ENCODE measurements around the gene BMP6. TPM values are rescaled to one million over a fixed set of nuclear protein-coding genes. Genes with fewer than 3 reads are reported as not detected.

The BMP6 gene
- polyA plus RNA-seq, 12 donors: 0.69 to 3.0 (median 1.3) TPM; not detected in 2

DNA sequence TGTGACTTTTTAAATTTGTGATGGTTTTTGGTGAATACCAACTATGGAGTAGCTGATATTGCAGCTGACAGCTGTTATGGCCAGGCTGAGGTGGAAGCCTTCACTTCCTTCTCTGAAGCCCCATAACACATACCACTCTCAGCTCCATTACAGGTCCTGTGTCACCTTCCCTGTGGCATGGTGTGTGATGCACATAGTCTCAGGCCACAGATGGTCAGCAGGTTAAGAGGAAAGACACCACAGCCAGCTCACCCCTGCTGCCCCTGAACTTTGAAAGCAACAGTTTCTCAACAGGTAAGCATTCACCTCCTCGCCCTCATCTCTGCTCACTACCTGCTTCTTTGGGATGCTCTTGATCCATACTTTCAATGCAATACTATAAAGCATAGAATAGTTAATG lies 177.0 kb downstream of the BMP6 start:
- DNase-seq: no peak

DNA sequence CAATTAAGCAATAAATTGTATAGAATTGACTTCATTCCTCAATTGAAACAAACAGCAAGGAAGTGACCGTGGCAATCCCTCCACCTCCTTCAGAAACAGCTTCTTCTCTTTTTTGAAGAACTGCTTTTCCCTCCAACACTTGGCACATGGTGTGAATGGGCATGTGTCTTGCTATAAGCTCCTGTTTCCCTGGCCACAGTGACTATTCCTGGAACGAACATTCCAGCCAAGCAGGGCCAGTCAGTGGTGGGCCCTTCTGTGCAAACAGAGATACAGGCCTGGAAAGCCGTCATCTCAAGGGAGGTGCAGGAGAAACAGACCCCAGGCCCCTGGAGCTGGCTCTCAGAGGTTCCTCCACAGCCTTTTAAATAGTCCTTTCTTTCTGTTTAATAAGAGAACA lies 177.8 kb downstream of the BMP6 start:
- DNase-seq: no peak

DNA sequence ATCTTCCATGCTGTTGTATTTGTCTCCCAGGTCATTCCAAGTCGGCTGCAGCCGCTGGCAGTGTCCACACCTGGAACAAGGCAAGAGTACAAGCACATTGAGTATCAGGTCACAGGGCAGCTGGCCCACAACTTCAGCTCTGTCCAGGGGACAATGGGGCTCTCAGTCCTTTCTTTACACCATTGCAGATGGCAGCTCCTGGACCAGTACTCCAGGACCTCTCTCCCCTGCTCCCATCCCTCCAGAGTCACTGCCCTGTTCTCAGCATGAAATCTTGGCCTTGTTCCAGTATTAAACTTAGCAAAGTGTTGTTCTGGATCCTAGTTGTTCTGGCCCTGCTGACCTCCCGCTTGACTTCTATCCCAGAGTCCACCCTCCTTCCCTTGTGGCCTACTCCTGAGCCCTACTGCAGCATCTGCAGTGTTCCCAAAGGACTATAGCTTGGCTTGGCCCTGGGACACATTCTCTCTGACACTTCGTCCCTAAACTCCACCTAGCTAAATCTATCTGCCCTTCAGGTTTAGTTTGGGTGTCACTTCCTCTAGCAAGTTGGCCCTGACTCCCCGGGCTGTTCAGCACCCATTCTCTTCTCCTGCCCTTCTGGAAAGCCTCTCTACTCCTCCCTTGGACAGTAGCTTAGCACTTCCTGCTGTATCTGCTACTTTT lies 178.9 kb downstream of the BMP6 start:
- DNase-seq: no peak

DNA sequence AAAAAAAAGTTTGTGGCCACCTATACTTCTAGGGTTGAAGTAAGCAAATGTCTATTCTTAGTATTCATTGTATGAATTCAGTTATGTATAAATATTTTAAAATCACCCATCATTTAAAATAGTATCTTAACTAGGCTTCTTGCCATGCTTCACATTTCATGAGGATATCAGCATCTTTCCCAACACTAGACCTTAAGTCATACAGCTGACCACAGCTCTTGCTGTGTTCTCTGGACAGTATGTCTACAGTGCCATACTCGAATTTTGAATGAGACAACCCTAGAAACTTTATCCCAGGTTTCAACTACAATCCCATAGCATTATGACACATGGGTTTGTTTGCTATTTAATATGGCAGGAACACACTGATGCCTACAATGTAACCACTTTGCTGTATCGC lies 179.5 kb downstream of the BMP6 start:
- no peak for DNase-seq

DNA sequence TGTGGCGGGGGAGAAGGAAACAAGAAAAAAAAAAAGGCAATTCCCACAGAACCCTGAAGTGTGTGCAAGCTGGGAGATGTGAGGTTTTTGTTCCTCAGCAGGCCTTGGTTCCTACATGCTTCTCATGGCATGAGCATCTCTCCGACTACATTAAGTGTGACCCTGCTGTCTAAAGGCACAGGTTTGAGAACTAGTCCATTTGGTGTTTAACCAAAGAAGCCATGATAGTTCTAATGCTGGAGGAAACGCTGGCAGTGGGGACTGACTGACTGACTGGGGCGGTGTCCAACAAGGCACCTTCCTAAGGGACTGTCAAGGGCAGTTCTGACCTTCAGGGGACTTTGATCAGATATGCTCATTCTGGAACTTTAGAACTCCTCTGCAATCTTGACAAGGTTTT lies 180.8 kb downstream of the BMP6 start:
- no peak for DNase-seq

DNA sequence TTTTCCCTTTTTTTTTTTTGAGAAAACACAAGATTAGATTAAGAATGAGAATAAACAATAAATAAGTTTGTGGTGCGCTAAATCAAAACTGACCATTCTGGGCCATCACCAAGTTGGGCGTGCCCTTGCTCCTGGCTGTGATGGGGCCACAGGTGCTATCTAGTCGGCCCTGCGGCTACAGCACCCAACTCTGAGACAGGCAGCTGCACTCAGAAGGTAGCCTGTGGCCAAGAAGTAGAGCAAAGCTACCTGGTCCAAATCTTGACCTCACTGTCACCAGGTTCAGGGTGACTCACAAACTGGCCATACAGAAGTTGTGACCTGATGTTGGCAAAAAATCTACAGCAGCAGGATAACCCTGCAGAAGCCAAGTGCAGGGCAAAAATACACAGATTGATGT lies 181.3 kb downstream of the BMP6 start:
- DNase-seq: no peak

DNA sequence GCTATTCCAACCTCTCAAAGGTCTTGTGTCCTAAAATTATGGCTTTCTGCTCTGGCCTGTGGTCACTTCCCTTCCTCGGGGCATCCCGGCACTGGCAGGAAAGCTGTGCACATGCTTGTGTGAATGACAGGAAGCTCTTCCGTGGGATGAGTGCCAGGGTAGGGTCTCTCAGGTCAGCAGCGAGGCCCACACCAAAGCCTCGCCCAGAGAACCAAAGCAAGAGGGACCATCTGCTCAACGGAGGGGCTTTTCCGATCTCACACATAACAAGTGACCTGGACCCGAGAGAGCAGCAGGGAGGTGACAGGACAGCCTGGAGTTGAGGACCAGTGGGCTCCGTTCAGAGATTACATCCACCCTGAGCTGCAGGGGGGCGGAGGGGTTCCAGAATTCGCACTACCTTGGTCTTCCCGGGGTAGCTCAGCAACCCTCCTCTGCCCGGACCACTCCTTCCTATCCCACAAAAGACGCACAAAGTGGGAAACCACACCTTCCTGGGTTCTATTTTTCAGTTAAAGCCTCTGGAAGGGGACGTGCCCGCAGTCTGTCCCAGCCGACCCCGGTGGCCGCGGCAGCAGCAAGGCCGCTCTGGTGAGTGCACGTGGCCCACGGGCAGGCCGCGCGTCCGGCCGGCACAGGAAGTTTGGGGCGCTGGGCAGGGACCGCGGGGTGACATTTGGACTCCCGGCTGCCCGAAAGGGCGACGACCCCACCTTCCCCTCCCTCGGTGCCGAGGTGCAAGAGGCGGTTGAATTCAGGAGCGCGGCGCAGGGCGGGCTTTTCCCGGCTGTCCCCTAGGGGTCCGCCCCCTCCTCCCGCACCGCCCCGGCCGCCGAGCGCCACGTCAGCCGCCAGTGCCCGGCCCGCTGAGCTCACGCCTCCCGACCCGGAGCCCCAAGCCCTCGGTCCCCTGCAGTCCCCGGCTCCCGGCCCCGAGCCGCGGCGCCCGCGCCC lies 183.7 kb downstream of the BMP6 start:
- DNase-seq: peak; percentile 58

DNA sequence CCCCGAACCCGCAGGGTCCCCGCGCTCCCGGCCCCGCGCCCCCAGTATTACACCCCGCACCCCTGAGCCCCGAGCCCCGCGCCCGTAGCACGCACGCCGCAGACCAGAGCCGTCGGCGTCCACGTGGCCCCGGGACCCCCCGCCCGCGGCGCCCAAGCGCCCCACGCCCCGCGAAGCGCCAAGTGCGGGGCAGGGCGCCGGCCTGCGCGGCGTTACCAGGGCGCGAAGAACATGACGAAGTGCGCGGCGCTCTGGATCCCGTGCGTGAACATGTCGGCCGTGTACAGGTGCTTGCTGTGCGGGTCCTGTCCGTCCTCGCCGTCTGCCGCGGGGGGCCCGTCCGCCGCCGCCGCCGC lies 184.4 kb downstream of the BMP6 start:
- no peak for DNase-seq

DNA sequence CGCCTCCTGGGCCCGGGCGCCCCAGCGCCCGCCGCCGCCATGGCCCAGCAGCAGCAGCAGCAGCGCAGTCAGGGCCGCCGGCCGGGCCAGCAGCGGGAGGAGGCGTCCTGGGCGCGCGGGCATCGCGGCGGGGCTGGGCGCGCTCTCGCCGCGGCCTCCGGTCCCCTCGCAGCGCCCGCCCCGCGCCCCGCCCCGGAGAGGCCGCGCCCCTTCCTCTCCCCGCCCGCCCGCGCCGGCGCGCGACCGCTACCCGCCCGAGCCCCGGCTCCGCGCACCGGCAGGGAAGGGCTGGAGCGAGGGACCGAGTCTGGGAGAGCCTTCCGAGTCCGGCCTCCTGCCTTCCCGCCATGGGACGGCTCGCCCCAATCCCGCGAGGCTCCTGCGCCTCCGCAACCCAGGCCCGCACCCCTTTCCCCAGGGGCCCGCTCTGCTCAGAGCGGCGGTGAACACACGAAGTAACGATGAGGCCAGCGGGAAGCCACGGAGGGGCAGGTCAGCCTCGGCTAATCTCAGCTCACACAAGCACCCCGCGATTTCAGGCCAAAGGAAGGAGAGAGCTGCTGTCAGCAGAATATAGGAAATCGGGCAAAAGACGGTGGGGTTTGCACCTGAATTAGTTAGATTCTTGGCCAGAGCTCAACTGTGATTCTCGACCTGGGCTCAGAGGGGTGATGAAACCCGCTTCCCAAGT lies 184.9 kb downstream of the BMP6 start, which contains the start of gene TXNDC5:
TXNDC5 (minus strand) TSS at position 135 of the 691 bp plus-strand sequence; CDS start at position 123, 12 bp downstream.
- DNase-seq: peak; percentile 68

DNA sequence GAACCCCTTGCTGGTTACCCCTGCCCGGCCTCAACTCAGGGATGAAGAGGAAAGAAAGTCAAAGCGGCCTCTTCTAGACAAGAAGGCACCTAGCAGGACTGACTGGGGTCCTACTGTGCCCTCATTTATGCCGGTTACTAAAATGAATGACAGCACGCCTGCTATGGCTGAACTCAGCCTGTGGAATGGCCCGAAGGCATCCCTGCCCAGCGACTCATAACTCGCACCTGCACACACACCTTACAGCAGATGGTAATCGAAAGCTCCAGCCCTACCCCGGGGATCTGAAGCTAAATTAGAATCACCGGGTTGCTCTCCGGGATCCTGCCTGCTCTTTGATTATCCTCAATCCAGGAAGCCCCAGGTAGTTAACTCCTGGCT lies 185.4 kb downstream of the BMP6 start:
- no peak for DNase-seq

DNA sequence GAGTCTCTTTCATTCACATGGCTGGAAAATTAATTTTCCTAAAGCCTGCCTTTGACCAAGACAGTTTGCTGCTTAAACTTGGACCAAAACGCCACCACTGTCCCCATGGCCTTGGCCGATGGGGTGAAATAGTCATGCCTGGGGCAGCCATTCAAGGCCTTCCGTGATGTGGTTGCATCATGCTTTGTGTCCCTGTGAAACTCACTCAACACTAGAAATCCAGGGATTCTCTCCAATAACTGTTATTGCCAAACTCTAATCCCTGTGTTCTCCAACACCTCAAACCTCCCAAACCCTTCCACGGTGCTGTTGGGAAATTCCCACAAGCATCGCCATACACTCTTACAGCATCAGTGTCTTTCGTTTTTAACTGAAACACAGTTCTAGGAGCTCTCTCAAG lies 186.1 kb downstream of the BMP6 start:
- DNase-seq: no peak

DNA sequence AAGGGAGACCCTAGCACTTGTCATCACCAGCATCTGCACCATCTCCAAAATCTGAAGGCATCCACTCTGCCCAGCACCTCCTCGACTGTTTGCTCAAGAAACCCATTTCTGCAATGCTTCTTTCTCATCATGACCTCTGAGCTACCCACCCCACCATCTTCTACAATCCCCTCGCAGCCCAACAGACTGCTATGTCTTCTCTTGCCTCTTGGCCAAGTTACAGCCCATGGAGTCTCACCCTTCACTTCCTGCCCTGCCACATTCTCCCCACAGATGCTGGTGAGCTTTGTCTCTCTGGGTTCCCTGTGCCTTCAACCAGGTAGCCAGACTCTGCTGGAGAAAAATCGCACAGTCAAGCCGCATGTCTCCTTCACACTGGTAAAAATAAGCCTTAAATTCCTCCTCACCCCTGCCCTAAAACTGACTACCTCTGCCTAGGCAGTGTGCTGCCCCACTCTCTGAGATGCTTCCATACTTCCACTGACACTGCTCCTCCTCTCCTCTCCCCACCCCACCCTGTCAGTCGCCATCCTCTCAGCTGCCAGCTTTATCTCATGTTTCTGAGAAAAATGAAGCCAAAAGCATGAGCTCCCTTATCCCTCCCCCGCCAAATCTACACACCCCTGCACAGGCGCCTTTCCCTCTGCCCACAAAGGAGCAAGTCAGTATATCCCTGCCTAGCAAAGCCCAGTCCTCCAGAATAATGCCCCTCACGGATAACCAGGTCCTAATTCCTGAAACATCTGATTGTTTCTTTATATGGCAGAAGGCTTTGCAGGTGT lies 187.0 kb downstream of the BMP6 start:
- DNase-seq: no peak

DNA sequence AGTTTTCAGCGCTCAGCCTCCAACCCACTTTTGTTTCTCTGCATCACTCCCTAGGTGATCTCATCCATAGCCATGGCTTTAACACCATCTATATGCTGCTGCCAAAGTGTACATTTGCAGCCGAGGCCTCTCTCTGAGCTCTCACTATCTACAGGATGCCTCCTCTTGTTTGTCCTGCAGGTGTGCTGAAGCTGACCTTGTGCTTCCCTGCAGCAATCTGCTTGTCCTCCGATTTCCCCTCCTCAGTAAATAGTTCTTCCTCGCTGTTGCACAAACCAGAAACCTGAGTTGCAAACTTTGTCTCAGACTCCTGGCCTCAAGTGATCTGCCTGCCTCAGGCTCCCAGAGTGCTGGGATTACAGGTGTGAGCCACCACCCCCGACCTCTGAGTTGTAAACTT lies 188.4 kb downstream of the BMP6 start:
- DNase-seq: no peak

DNA sequence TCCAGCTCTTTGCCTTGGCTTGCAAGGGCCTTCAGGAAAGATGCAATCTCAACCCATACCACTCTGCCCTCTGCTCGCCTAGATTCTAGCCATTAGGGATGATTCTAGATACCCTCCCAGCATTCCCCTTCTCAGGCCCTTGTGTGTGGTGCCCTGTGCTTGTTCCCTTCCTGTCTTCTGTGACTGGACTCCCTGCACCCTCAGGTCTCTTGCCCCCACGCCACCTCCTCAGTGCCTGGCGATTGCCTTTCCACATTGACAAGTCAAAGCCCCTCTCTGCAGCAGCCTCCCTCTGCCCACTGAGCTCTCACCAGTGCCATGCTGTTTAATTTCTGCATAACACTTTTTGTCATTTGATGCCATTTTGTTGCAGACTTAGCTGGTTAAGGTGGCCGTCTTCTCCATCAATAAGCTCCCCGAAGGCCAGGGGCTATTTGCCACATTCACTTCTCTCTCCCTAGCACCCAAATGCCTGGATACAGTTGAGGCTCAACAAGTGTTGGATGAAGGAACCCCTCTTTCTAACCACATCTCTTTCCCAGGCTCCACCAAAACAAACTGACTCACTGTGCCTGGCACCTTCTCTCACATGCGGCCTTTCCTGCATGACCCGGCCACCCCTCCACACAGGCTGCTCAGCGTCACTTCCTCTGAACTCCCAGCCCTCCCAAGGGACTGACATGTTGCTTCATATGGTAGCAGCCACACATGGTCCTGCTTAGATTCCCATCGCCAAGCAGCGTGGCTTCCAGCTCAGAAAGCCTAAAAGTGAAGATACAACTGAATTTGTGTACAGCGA lies 189.3 kb downstream of the BMP6 start:
- DNase-seq: no peak

DNA sequence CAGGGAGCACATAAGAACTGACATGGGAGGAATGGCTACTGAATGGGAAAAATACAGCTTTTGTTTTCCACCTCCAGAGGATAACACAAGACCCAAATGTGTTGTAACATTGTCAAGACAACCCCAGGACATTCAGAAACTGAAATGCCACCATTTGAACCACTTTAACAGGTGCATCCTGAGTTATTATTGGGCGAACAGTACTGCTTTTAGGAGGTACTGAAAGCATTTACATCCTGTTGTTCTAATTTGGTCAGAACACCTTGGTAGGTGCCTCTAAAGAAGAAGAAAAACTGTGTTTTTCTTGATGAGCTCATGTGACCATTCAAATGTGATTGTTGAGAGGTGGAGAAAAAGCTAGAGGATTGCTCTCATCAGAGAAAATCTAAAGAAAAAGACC lies 191.1 kb downstream of the BMP6 start:
- DNase-seq: no peak

DNA sequence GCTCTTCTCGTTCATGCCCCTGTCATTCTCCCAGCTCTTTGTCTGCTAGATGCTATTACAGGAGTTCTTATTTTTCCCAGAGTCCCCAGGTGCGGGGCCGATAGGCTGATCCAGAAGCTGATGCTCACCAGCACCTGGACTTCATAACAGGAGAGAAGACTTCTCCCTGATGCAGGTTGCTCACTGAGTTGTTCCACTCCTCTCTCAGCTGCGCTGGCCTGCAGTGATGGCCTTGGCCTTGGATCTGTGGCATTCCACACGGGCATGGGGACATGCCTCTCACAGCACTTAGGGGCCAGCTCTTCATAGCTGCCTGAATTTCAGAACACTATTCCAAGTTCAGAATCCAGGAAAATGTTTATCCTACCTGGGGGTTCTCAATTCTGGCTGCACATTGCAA lies 191.8 kb downstream of the BMP6 start:
- no peak for DNase-seq

DNA sequence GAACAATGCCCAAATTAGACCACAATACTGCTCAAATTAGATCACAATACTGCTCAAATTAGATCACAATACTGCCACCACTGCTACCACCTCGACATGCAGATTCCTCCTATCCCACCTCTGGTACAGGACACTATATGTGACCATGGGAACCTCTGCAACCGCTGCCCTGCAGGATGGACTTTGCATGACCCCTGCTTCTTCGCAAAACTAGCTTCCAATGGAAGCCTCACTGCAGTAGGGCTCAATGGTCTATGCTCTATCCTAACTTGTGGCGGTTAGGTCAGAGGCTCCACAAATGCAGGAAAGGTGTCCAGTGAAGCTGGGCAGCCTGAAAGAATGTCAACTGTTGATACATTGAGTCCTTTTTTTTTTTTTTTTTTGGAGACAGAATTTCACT lies 192.5 kb downstream of the BMP6 start:
- DNase-seq: no peak

DNA sequence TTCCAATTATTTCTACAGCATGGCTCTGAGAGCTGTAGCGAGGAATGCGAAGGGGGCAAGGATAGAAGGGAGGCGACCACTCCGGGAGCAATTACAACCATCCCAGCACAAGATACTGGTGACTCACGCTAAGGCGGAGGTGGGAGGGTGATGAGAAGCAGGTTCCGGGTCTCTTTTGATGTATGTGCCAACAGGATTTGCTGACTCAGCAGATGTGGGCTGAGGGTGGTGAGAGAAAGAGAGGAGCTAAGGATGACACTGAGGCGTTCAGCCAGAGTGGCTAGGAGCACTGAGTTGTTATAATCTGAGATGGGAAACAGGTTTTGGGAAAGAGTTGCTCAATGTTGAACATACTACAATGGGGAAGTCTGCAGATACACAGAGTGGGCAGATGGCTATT lies 194.0 kb downstream of the BMP6 start:
- DNase-seq: no peak

DNA sequence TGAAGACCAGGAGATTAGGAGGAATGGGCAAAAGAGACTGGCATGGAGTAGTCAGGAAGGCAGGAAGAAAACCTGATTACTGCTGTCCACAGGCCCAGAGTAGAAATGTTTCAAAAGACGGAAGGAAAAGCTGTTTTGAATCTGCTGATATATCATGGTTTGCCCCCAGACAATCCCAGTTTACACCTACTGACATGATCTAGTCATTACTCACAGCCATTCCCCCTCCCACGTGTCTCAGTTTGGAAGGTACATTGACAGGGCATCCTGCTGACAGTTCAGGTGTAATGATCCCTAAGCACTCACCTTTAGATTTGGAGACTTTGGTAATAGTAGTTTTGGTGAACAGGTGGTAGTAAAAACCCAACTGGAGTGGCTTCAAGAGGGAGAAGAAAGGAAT lies 194.5 kb downstream of the BMP6 start:
- no peak for DNase-seq

DNA sequence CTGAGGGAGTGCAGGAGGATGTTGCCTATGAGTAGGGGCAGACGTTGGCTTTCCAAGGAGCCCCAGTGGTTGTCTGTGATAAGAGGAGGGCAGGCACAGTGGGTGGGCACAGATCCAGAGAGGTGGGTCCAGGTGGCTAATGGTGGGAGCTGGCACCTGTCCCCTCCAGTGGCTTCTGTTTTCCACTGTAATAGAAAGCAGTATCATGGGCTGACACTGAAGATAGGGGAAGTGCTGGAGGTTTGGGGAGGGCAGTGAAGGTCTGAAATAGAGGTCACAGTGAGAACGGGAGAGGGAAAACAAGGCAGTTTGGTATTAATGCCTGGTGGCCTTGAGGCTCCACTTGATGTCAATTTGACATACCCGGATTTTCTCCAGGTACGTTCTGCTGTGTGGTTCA lies 195.1 kb downstream of the BMP6 start:
- no peak for DNase-seq

DNA sequence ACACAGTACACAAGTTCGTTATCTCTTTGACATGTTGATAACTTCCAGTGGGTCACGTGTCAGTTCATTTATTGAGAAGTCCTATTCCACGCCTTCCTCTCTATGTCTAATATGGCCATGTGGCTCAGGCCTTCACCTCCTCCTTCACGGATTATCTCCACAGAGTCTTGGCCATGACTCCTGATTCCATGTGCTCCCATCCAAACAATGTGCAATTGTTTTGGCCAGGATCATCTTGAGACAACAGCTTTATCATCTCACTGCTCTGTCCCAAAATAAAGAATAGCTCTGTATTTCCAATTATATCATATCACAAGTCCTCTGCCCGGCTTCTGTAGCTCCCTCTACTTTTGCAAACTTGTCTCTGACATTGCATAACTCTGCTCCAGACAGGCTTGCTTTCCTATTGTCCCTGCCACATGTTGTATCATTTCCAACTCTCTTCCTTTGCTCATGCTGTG lies 195.8 kb downstream of the BMP6 start:
- DNase-seq: no peak
